ENCODE measurements around the gene GJB2.

GJB2 gene

GRCh38 chr13:20192158-20192835 lies 441 bp downstream of the GJB2 start:
- DNase-seq (ENCODE audit: low read depth in 3 of 3) = peak in 1 of 3 experiments; percentile 9

- DNase-seq (ENCODE audit: low read depth in 3 of 3) = no peak
Observed at GRCh38 chr13:20191311-20192157, 1.2 kb downstream of the GJB2 start.

- DNase-seq (ENCODE audit: low read depth in 3 of 3) = no peak
Observed at GRCh38 chr13:20190481-20191310, 2.0 kb downstream of the GJB2 start.

- no peak for DNase-seq (ENCODE audit: low read depth in 3 of 3)
Observed at GRCh38 chr13:20190076-20190475, 2.7 kb downstream of the GJB2 start.

GRCh38 chr13:20188667-20189553 lies 3.8 kb downstream of the GJB2 start:
- DNase-seq (ENCODE audit: low read depth in 3 of 3) = no peak

GRCh38 chr13:20186771-20187170 lies 6.0 kb downstream of the GJB2 start:
- DNase-seq (ENCODE audit: low read depth in 3 of 3) = no peak

- no peak for DNase-seq (ENCODE audit: low read depth in 3 of 3)
Observed at GRCh38 chr13:20185366-20186056, 7.2 kb downstream of the GJB2 start.

GRCh38 chr13:20182231-20182846 lies 10.4 kb downstream of the GJB2 start:
- DNase-seq (ENCODE audit: low read depth in 3 of 3) = peak in 2 of 3 experiments; percentile 32 to 35

- DNase-seq (ENCODE audit: low read depth in 3 of 3) = no peak
Observed at GRCh38 chr13:20181188-20181587, 11.6 kb downstream of the GJB2 start.

- no peak for DNase-seq (ENCODE audit: low read depth in 3 of 3)
Observed at GRCh38 chr13:20178156-20178555, 14.6 kb downstream of the GJB2 start.

- DNase-seq (ENCODE audit: low read depth in 3 of 3) = no peak
Observed at GRCh38 chr13:20177049-20177831, 15.5 kb downstream of the GJB2 start.

- no peak for DNase-seq (ENCODE audit: low read depth in 3 of 3)
Observed at GRCh38 chr13:20175907-20176652, 16.7 kb downstream of the GJB2 start.

GRCh38 chr13:20175406-20175794 lies 17.3 kb downstream of the GJB2 start:
- no peak for DNase-seq (ENCODE audit: low read depth in 3 of 3)

GRCh38 chr13:20174656-20175405 lies 17.9 kb downstream of the GJB2 start:
- peak; percentile 61 to 78 (median 64) for DNase-seq (ENCODE audit: low read depth in 3 of 3)

- DNase-seq (ENCODE audit: low read depth in 3 of 3) = no peak
Observed at GRCh38 chr13:20173116-20173746, 19.5 kb downstream of the GJB2 start.

- DNase-seq (ENCODE audit: low read depth in 3 of 3) = no peak
Observed at GRCh38 chr13:20171364-20171763, 21.4 kb downstream of the GJB2 start.

GRCh38 chr13:20170921-20171320 lies 21.8 kb downstream of the GJB2 start:
- DNase-seq (ENCODE audit: low read depth in 3 of 3) = no peak

Data from stimulated activated CD4-positive, alpha-beta T cell treated with anti-CD3 and anti-CD28 coated beads, TNF-alpha, amount 100 ng/mL, for 24 hours (primary cell).